Activated naive CD4-positive, alpha-beta T cell treated with anti-CD3 and anti-CD28 coated beads for 36 hours (primary cell): ENCODE results near the gene KRTAP4-6. TPM values are rescaled to one million over a fixed set of nuclear protein-coding genes. Genes with fewer than 3 reads are reported as not detected.
"Not testable (repeated sequence)": the region's sequence is repeated elsewhere in the genome, so short reads cannot be mapped to it uniquely, and the experiment has no call there.

ENCODE experiments used
- CTCF ChIA-PET: fragments of 350-600 bp; sonication (Branson Sonifier 250); formaldehyde crosslinking; loops from one replicate; lab custom pipeline; 2021; ENCODE audit warnings: antibody characterized with exemption; lab: Charles Lee
- DNase-seq: peaks from one replicate; pipeline ENCODE4 v3.0.0-alpha.2; 2020
- H3K27ac Mint-ChIP-seq: one replicate; pipeline ENCODE4 v1.8.0; 2021; ENCODE audit warnings: mild to moderate bottlenecking, mixed read lengths
- H3K27me3 Mint-ChIP-seq: one replicate; pipeline ENCODE4 v1.8.0; 2021; ENCODE audit warnings: low read depth, mixed read lengths
- H3K36me3 Mint-ChIP-seq: one replicate; pipeline ENCODE4 v1.8.0; 2021; ENCODE audit warnings: low read depth, mixed read lengths
- H3K4me1 Mint-ChIP-seq: one replicate; pipeline ENCODE4 v1.8.0; 2021; ENCODE audit warnings: low read depth, mixed read lengths
- H3K4me3 Mint-ChIP-seq: one replicate; pipeline ENCODE4 v1.8.0; 2021; ENCODE audit warnings: mild to moderate bottlenecking, moderate library complexity, mixed read lengths
- H3K9me3 Mint-ChIP-seq: one replicate; pipeline ENCODE4 v1.8.0; 2021; ENCODE audit warnings: mixed read lengths
- intact Hi-C: fragments of 100-400 bp; cut with micrococcal nuclease; formaldehyde crosslinking; loops from one replicate; pipeline ENCODE4 v1.15.1; 2023
- total RNA-seq, 2 experiments: library from RNA; stranded (reverse); gene quantifications; one replicate each; pipeline ENCODE4 v1.2.3, GENCODE V29; 2021

The KRTAP4-6 gene
- total RNA-seq, 2 experiments from 2014 or later, result not detected

- H3K4me3 Mint-ChIP-seq, H3K27ac Mint-ChIP-seq, H3K4me1 Mint-ChIP-seq, H3K27me3 Mint-ChIP-seq, intact Hi-C loops, DNase-seq, CTCF ChIA-PET, H3K36me3 Mint-ChIP-seq: not testable (repeated sequence)
- peaks cover 23% of the 10 kb centered on the region for H3K9me3 Mint-ChIP-seq
Measured at GRCh38 chr17:41139865-41140264, 479 bp downstream of the KRTAP4-6 start.

GRCh38 chr17:41133880-41134735, 6.2 kb downstream of the KRTAP4-6 start:
- no peaks in the 10 kb centered on the region for H3K27me3 Mint-ChIP-seq
- peaks cover 21% of the 10 kb centered on the region for H3K4me1 Mint-ChIP-seq
- no peak for DNase-seq
- peaks cover 4% of the 10 kb centered on the region for H3K9me3 Mint-ChIP-seq
- H3K27ac Mint-ChIP-seq, result no peak overlapping the region
- H3K4me3 Mint-ChIP-seq, result no peak overlapping the region
- intact Hi-C loops, result no loop called here
- CTCF ChIA-PET, result interaction anchor here (1.3 kb wide), 1 partner anchor 188 kb away, joined by 3 read pairs; no protein-coding TSS in a partner anchor
- H3K36me3 Mint-ChIP-seq, result no peaks in the 10 kb centered on the region

GRCh38 chr17:41131979-41132378, 8.4 kb downstream of the KRTAP4-6 start:
- CTCF ChIA-PET, result no interaction called here
- H3K27ac Mint-ChIP-seq, result no peak overlapping the region

GRCh38 chr17:41127371-41127770, 13.0 kb downstream of the KRTAP4-6 start:
- intact Hi-C loops, result loop anchor here (10.0 kb wide), 1 partner anchor 367 kb away; no protein-coding TSS in a partner anchor
- CTCF ChIA-PET, result no interaction called here

More at GRCh38 chr17:41131979-41132378, 8.4 kb downstream of the KRTAP4-6 start:
- DNase-seq, result no peak
- Mint-ChIP-seq H3K4me1 (peaks cover 21% of the 10 kb centered on the region), H3K4me3 (no peak overlapping the region), H3K36me3 (no peaks in the 10 kb centered on the region), H3K27me3 (no peaks in the 10 kb centered on the region), H3K9me3 (peaks cover 1% of the 10 kb centered on the region)
- intact Hi-C loops, result no loop called here

GRCh38 chr17:41126412-41126811, 13.9 kb downstream of the KRTAP4-6 start:
- no peak for DNase-seq
- H3K27ac Mint-ChIP-seq, result no peak overlapping the region
- no peak overlapping the region for H3K4me3 Mint-ChIP-seq
- H3K36me3 Mint-ChIP-seq, result no peaks in the 10 kb centered on the region
- peaks cover 42% of the 10 kb centered on the region for H3K4me1 Mint-ChIP-seq
- H3K9me3 Mint-ChIP-seq, result peaks cover 6% of the 10 kb centered on the region
- CTCF ChIA-PET, result no interaction called here
- intact Hi-C loops, result loop anchor here (10.0 kb wide), 1 partner anchor 368 kb away; no protein-coding TSS in a partner anchor
- no peaks in the 10 kb centered on the region for H3K27me3 Mint-ChIP-seq

More at GRCh38 chr17:41127371-41127770, 13.0 kb downstream of the KRTAP4-6 start:
- Mint-ChIP-seq H3K36me3 (no peaks in the 10 kb centered on the region), H3K9me3 (peaks cover 1% of the 10 kb centered on the region), H3K4me1 (peaks cover 46% of the 10 kb centered on the region), H3K4me3 (no peak overlapping the region), H3K27me3 (no peaks in the 10 kb centered on the region), H3K27ac (no peak overlapping the region)
- no peak for DNase-seq

GRCh38 chr17:41125064-41125463, 15.3 kb downstream of the KRTAP4-6 start:
- H3K4me3 Mint-ChIP-seq, result no peak overlapping the region
- H3K27me3 Mint-ChIP-seq, result no peaks in the 10 kb centered on the region
- H3K9me3 Mint-ChIP-seq, result peaks cover 6% of the 10 kb centered on the region
- no peak for DNase-seq
- peaks cover 47% of the 10 kb centered on the region for H3K4me1 Mint-ChIP-seq
- intact Hi-C loops, result loop anchor here (10.0 kb wide), 1 partner anchor 370 kb away; no protein-coding TSS in a partner anchor
- no peaks in the 10 kb centered on the region for H3K36me3 Mint-ChIP-seq
- no peak overlapping the region for H3K27ac Mint-ChIP-seq
- CTCF ChIA-PET, result no interaction called here

GRCh38 chr17:41123991-41124371, 16.4 kb downstream of the KRTAP4-6 start, which contains the start of gene KRTAP4-12:
Gene KRTAP4-12, minus strand, starts transcription at chr17:41124182. Its CDS starts 60 bp downstream, at chr17:41124122.
- DNase-seq, H3K9me3 Mint-ChIP-seq, H3K27ac Mint-ChIP-seq, CTCF ChIA-PET, H3K36me3 Mint-ChIP-seq, H3K27me3 Mint-ChIP-seq: not testable (repeated sequence)
- peak within 1 kb of the TSS; percentile 8 for H3K4me3 Mint-ChIP-seq
- peaks cover 52% of the 10 kb centered on the region for H3K4me1 Mint-ChIP-seq
- intact Hi-C loops, result loop anchor here (10.0 kb wide), 1 partner anchor 371 kb away; no protein-coding TSS in a partner anchor

GRCh38 chr17:41123292-41123990, 16.9 kb downstream of the KRTAP4-6 start:
- H3K27ac Mint-ChIP-seq, DNase-seq, CTCF ChIA-PET, H3K27me3 Mint-ChIP-seq, H3K36me3 Mint-ChIP-seq, H3K9me3 Mint-ChIP-seq: not testable (repeated sequence)
- Mint-ChIP-seq H3K4me1 (peaks cover 52% of the 10 kb centered on the region), H3K4me3 (peak overlapping the region; percentile 8)
- intact Hi-C loops, result loop anchor here (10.0 kb wide), 1 partner anchor 371 kb away; no protein-coding TSS in a partner anchor

- DNase-seq, result no peak
- peaks cover 6% of the 10 kb centered on the region for H3K9me3 Mint-ChIP-seq
- H3K27me3 Mint-ChIP-seq, result no peaks in the 10 kb centered on the region
- no peak overlapping the region for H3K27ac Mint-ChIP-seq
- intact Hi-C loops, result loop anchor here (10.0 kb wide), 1 partner anchor 373 kb away; no protein-coding TSS in a partner anchor
- H3K36me3 Mint-ChIP-seq, result no peaks in the 10 kb centered on the region
- peaks cover 52% of the 10 kb centered on the region for H3K4me1 Mint-ChIP-seq
- H3K4me3 Mint-ChIP-seq, result no peak overlapping the region
- CTCF ChIA-PET, result interaction anchor here (1.0 kb wide), 1 partner anchor 9 kb away, joined by 3 read pairs; no protein-coding TSS in a partner anchor
Measured at GRCh38 chr17:41121742-41122141, 18.6 kb downstream of the KRTAP4-6 start.

GRCh38 chr17:41119696-41120690, 20.4 kb downstream of the KRTAP4-6 start:
- CTCF ChIA-PET, H3K27me3 Mint-ChIP-seq, H3K9me3 Mint-ChIP-seq, H3K4me3 Mint-ChIP-seq, H3K36me3 Mint-ChIP-seq: not testable (repeated sequence)
- H3K4me1 Mint-ChIP-seq, result peaks cover 40% of the 10 kb centered on the region
- H3K27ac Mint-ChIP-seq, result peak overlapping the region; percentile 50
- peak; percentile 15 for DNase-seq
- intact Hi-C loops, result loop anchor here (10.0 kb wide), 1 partner anchor 375 kb away; no protein-coding TSS in a partner anchor

GRCh38 chr17:41118721-41119120, 21.6 kb downstream of the KRTAP4-6 start:
- Mint-ChIP-seq H3K36me3 (no peaks in the 10 kb centered on the region), H3K4me3 (no peak overlapping the region), H3K9me3 (peaks cover 6% of the 10 kb centered on the region), H3K27me3 (no peaks in the 10 kb centered on the region), H3K4me1 (peaks cover 28% of the 10 kb centered on the region), H3K27ac (no peak overlapping the region)
- CTCF ChIA-PET, result no interaction called here
- intact Hi-C loops, result no loop called here
- no peak for DNase-seq
